H9 (cell line): ENCODE measurements around the gene GPR42. TPM values are rescaled to one million over a fixed set of nuclear protein-coding genes. Genes with fewer than 3 reads are reported as not detected.

Experiments
- DNase-seq: peaks from one replicate; pipeline ENCODE4 v3.0.0-alpha.2; 2017
- H2AFZ ChIP-seq: one replicate; pipeline ENCODE4 v1.6.1; 2013; ENCODE audit warnings: mild to moderate bottlenecking, low read length, control low read depth, moderate library complexity
- H2AK5ac ChIP-seq: 2 replicates; pipeline ENCODE4 v1.6.1; 2013; ENCODE audit warnings: low read length, control low read depth, mixed read lengths; ENCODE audit not compliant: insufficient read length
- H2BK120ac ChIP-seq: one replicate; pipeline ENCODE4 v1.6.1; 2013; ENCODE audit warnings: low read depth, mild to moderate bottlenecking, low read length, control low read depth, inconsistent platforms; ENCODE audit not compliant: poor library complexity, severe bottlenecking
- H2BK12ac ChIP-seq: 2 replicates; pipeline ENCODE4 v1.6.1; 2013; ENCODE audit warnings: low read length, control low read depth, mixed read lengths, low read depth; ENCODE audit not compliant: insufficient read length
- H2BK15ac ChIP-seq: 2 replicates; pipeline ENCODE4 v1.6.1; 2013; ENCODE audit warnings: low read depth, low read length, control low read depth
- H2BK20ac ChIP-seq: one replicate; pipeline ENCODE4 v1.6.1; 2013; ENCODE audit warnings: low read depth, mild to moderate bottlenecking, low read length, control low read depth, inconsistent platforms; ENCODE audit not compliant: poor library complexity, severe bottlenecking
- H2BK5ac ChIP-seq: 2 replicates; pipeline ENCODE4 v1.6.1; 2013; ENCODE audit warnings: low read length, control low read depth, mixed read lengths; ENCODE audit not compliant: insufficient read length
- H3K14ac ChIP-seq: 2 replicates; pipeline ENCODE4 v1.6.1; 2013; ENCODE audit warnings: low read length, control low read depth; ENCODE audit not compliant: insufficient read depth
- H3K18ac ChIP-seq: 2 replicates; pipeline ENCODE4 v1.6.1; 2013; ENCODE audit warnings: low read depth, mild to moderate bottlenecking, mixed read lengths, low read length, control low read depth; ENCODE audit not compliant: insufficient read length
- H3K23ac ChIP-seq: 2 replicates; pipeline ENCODE4 v1.6.1; 2013; ENCODE audit warnings: low read length, control low read depth, mixed read lengths, low read depth; ENCODE audit not compliant: insufficient read length
- H3K23me2 ChIP-seq: 2 replicates; pipeline ENCODE4 v1.6.1; 2013; ENCODE audit warnings: low read depth, mild to moderate bottlenecking, mixed read lengths, low read length, control low read depth; ENCODE audit not compliant: insufficient read length, poor library complexity, severe bottlenecking
- H3K27ac ChIP-seq: 2 replicates; pipeline ENCODE4 v1.5.1; 2013; ENCODE audit warnings: low read length, control low read depth, mixed read lengths, low read depth; ENCODE audit not compliant: insufficient read length
- H3K27me3 ChIP-seq: 2 replicates; pipeline ENCODE4 v1.6.1; 2013; ENCODE audit warnings: low read length, control low read depth, inconsistent platforms; ENCODE audit not compliant: insufficient read depth
- H3K4ac ChIP-seq: 2 replicates; pipeline ENCODE4 v1.6.1; 2013; ENCODE audit warnings: low read depth, mild to moderate bottlenecking, control low read depth, inconsistent platforms, low read length, moderate library complexity
- H3K4me1 ChIP-seq: 2 replicates; pipeline ENCODE4 v1.6.1; 2013; ENCODE audit warnings: low read length, control low read depth, inconsistent platforms; ENCODE audit not compliant: insufficient read depth
- H3K4me2 ChIP-seq: 2 replicates; pipeline ENCODE4 v1.6.1; 2013; ENCODE audit warnings: low read length, control low read depth, mixed read lengths; ENCODE audit not compliant: insufficient read length, insufficient read depth
- H3K56ac ChIP-seq: 2 replicates; pipeline ENCODE4 v1.6.1; 2013; ENCODE audit warnings: low read depth, mild to moderate bottlenecking, mixed read lengths, low read length, control low read depth; ENCODE audit not compliant: insufficient read length
- H3K79me1 ChIP-seq: 2 replicates; pipeline ENCODE4 v1.6.1; 2013; ENCODE audit warnings: low read depth, mild to moderate bottlenecking, moderate library complexity, low read length, control low read depth, inconsistent platforms; ENCODE audit not compliant: insufficient read depth, poor library complexity, severe bottlenecking
- H3K79me2 ChIP-seq: 2 replicates; pipeline ENCODE4 v1.6.1; 2013; ENCODE audit warnings: low read length, control low read depth, inconsistent platforms; ENCODE audit not compliant: insufficient read depth
- H3K9ac ChIP-seq: 2 replicates; pipeline ENCODE4 v1.6.1; 2013; ENCODE audit warnings: low read length, control low read depth, mixed read lengths; ENCODE audit not compliant: insufficient read length; ENCODE audit errors: extremely low read depth
- H3K9me3 ChIP-seq: one replicate; pipeline ENCODE4 v1.6.1; 2013; ENCODE audit warnings: low read depth, low read length, inconsistent platforms; ENCODE audit not compliant: control insufficient read depth
- H3T11ph ChIP-seq: one replicate; pipeline ENCODE4 v1.6.1; 2013; ENCODE audit warnings: mild to moderate bottlenecking, low read length, control low read depth, inconsistent platforms
- H4K20me1 ChIP-seq: one replicate; pipeline ENCODE4 v1.6.1; 2013; ENCODE audit not compliant: control insufficient read depth, insufficient read length, insufficient read depth
- H4K5ac ChIP-seq: 2 replicates; pipeline ENCODE4 v1.6.1; 2013; ENCODE audit warnings: low read depth, mild to moderate bottlenecking, mixed read lengths, low read length, control low read depth; ENCODE audit not compliant: insufficient read length
- H4K8ac ChIP-seq: replicated peaks from 2 replicates; pipeline ENCODE4 v1.6.1; 2013; ENCODE audit warnings: low read length, control low read depth, mixed read lengths, low read depth; ENCODE audit not compliant: insufficient read length
- H4K91ac ChIP-seq: 2 replicates; pipeline ENCODE4 v1.6.1; 2013; ENCODE audit warnings: low read depth, mild to moderate bottlenecking, moderate library complexity, mixed read lengths, low read length, control low read depth; ENCODE audit not compliant: insufficient read length
- H3K27ac Mint-ChIP-seq, 3 experiments: 2 replicates in 2 of 3; 3 replicates in 1 of 3; pipeline ENCODE4 v1.8.0; 2020 to 2021; ENCODE audit warnings: mixed read lengths in 3 of 3, mild to moderate bottlenecking in 1 of 3, moderate library complexity in 1 of 3
- H3K27me3 Mint-ChIP-seq: 2 replicates; pipeline ENCODE4 v1.8.0; 2021; ENCODE audit warnings: low read depth, mild to moderate bottlenecking, moderate library complexity, mixed read lengths
- H3K36me3 Mint-ChIP-seq, 3 experiments: 2 replicates in 2 of 3; 3 replicates in 1 of 3; pipeline ENCODE4 v1.8.0; 2020 to 2021; ENCODE audit warnings: low read depth in 3 of 3, mixed read lengths in 3 of 3; ENCODE audit not compliant: insufficient read depth in 1 of 3
- H3K4me1 Mint-ChIP-seq, 2 experiments: 2 replicates each; pipeline ENCODE4 v1.8.0; 2020; ENCODE audit warnings: mixed read lengths in 2 of 2
- H3K4me3 Mint-ChIP-seq, 2 experiments: 2 replicates in 1 of 2; 3 replicates in 1 of 2; pipeline ENCODE4 v1.8.0; 2020 to 2021; ENCODE audit warnings: mild to moderate bottlenecking in 2 of 2, mixed read lengths in 2 of 2, moderate library complexity in 1 of 2
- H3K9me3 Mint-ChIP-seq, 2 experiments: 2 replicates in 1 of 2; 3 replicates in 1 of 2; pipeline ENCODE4 v1.8.0; 2020; ENCODE audit warnings: mild to moderate bottlenecking in 2 of 2, mixed read lengths in 2 of 2, moderate library complexity in 1 of 2
- CTCF ChIP-seq: fragments of 200-600 bp; sonication (generic); conservative IDR thresholded peaks from 3 replicates; pipeline ENCODE4 v1.8.0; 2021; ENCODE audit warnings: antibody characterized with exemption, mild to moderate bottlenecking
- WGBS: extraction: QIAGEN DNeasy Blood & Tissue Kit; methylation state at CpG from one replicate; pipeline ENCODE4 v1.1.7; 2013; ENCODE audit warnings: missing lambda C conversion rate, low lambda C conversion rate, mixed read lengths; ENCODE audit not compliant: insufficient read length; ENCODE audit errors: extremely low coverage; 5-methylcytosine and 5-hydroxymethylcytosine counted together
- total RNA-seq: library from RNA; stranded (reverse); gene quantifications from 2 replicates; pipeline ENCODE4 v1.2.1, GENCODE V29; 2021

Gene GPR42
- total RNA-seq, 1 experiment from 2014 or later: not detected

GRCh38 chr19:35419046-35419445, 48.2 kb downstream of the GPR42 start:
- no peak overlapping the region for H2BK120ac ChIP-seq
- no peak overlapping the region for H3K56ac ChIP-seq
- no peak for TF ChIP-seq CTCF
- no peak overlapping the region for H3K4me2 ChIP-seq
- H2AK5ac ChIP-seq: no peak overlapping the region
- no peaks in the 10 kb centered on the region for H3K4me1 ChIP-seq
- Mint-ChIP-seq H3K36me3 (no peaks in the 10 kb centered on the region), H3K4me1 (no peaks in the 10 kb centered on the region; a peak in 1 of 4 replicates), H3K4me3 (no peak overlapping the region), H3K27me3 (peaks cover 46% of the 10 kb centered on the region), H3K9me3 (no peaks in the 10 kb centered on the region), H3K27ac (no peak overlapping the region)
- no peaks in the 10 kb centered on the region for H3K79me1 ChIP-seq
- H2AFZ ChIP-seq: no peak overlapping the region
- no CpG with 5 or more reads among the region's 3 CpGs for WGBS
- H3K9ac ChIP-seq: no peak overlapping the region
- no peak overlapping the region for H2BK20ac ChIP-seq
- H2BK12ac ChIP-seq: no peak overlapping the region
- no peaks in the 10 kb centered on the region for H3K23me2 ChIP-seq
- no peaks in the 10 kb centered on the region for H3K79me2 ChIP-seq
- no peaks in the 10 kb centered on the region for H3K27me3 ChIP-seq
- no peak overlapping the region for H3K14ac ChIP-seq
- H3T11ph ChIP-seq: no peak overlapping the region
- no peak overlapping the region for H2BK15ac ChIP-seq
- H4K91ac ChIP-seq: no peak overlapping the region
- no peak overlapping the region for H3K23ac ChIP-seq
- no peaks in the 10 kb centered on the region for H4K20me1 ChIP-seq
- no peak overlapping the region for H3K4ac ChIP-seq
- no peak for DNase-seq
- no peaks in the 10 kb centered on the region for H3K9me3 ChIP-seq
- H4K5ac ChIP-seq: no peak overlapping the region
- no peak overlapping the region for H2BK5ac ChIP-seq
- no peak overlapping the region for H3K27ac ChIP-seq
- no peak overlapping the region for H3K18ac ChIP-seq
- H4K8ac ChIP-seq: no peak overlapping the region
